Measurements from ENCODE around the gene SOS2. TPM values are rescaled to one million over a fixed set of nuclear protein-coding genes. Genes with fewer than 3 reads are reported as not detected.

SOS2 gene
- total RNA-seq, 1 donor from 2014 or later = 26.3 TPM

DNA sequence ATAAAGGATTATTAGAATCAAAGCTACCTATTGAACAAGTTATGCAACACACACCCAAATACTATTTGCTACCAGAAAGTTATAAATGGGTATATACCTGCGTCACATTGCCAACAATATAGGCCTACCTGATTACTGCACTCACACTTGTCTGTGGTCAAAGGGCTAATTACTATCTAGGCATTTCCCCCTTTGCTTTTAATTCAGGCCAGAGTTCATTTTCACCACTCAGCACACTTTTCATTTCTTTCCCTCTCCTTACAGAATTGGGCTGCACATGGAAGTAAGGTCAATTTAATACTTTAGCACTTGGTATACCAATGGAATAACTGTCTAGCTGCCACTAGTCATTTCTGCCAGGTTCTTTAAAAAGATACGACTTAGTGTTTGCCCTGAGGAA lies 1.7 kb downstream of the SOS2 start:
- H3K9me3 Mint-ChIP-seq = peaks cover 3% of the 10 kb centered on the region
- no peak overlapping the region for H3K27ac Mint-ChIP-seq (ENCODE audit: unreplicated experiment)

DNA sequence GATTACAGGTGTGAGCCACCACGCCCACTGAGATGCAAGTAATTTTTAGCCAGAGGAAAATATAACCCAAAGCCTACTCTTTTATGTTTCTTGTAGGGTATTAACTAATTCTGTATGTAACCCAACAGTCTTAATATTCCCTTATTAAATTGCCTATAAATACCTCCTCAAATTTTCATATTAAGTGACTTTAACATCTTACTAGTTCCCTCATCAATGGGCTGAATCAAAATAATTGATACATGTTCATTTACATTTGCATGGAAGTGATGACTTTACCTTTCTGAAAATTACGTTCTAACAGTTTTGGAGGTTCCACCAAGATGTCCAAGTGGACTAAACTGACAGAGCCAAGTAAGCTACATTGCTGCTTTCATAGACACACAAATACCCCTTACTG lies 3.1 kb downstream of the SOS2 start:
- Mint-ChIP-seq H3K27me3 (ENCODE audit: low read depth) (no peaks in the 10 kb centered on the region), H3K4me1 (peaks cover 47% of the 10 kb centered on the region), H3K36me3 (ENCODE audit: low read depth) (peaks cover 12% of the 10 kb centered on the region), H3K4me3 (peak overlapping the region; percentile 43), H3K9me3 (peaks cover 3% of the 10 kb centered on the region), H3K27ac (ENCODE audit: unreplicated experiment) (no peak overlapping the region)
- no peak for DNase-seq (ENCODE audit: low read depth, low spot score)
- TF ChIP-seq, protein P1, sequence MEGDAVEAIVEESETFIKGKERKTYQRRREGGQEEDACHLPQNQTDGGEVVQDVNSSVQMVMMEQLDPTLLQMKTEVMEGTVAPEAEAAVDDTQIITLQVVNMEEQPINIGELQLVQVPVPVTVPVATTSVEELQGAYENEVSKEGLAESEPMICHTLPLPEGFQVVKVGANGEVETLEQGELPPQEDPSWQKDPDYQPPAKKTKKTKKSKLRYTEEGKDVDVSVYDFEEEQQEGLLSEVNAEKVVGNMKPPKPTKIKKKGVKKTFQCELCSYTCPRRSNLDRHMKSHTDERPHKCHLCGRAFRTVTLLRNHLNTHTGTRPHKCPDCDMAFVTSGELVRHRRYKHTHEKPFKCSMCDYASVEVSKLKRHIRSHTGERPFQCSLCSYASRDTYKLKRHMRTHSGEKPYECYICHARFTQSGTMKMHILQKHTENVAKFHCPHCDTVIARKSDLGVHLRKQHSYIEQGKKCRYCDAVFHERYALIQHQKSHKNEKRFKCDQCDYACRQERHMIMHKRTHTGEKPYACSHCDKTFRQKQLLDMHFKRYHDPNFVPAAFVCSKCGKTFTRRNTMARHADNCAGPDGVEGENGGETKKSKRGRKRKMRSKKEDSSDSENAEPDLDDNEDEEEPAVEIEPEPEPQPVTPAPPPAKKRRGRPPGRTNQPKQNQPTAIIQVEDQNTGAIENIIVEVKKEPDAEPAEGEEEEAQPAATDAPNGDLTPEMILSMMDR (conservative IDR thresholded peaks at IDR 0.05) = no peak

More for the DNA sequence above, 1.7 kb downstream of the SOS2 start:
- peak overlapping the region; percentile 94 for H3K4me3 Mint-ChIP-seq
- H3K27me3 Mint-ChIP-seq (ENCODE audit: low read depth) = no peaks in the 10 kb centered on the region
- H3K36me3 Mint-ChIP-seq (ENCODE audit: low read depth) = peaks cover 12% of the 10 kb centered on the region
- H3K4me1 Mint-ChIP-seq = peaks cover 47% of the 10 kb centered on the region
- TF ChIP-seq, protein P1 (conservative IDR thresholded peaks at IDR 0.05) = no peak
- no peak for DNase-seq (ENCODE audit: low read depth, low spot score)

DNA sequence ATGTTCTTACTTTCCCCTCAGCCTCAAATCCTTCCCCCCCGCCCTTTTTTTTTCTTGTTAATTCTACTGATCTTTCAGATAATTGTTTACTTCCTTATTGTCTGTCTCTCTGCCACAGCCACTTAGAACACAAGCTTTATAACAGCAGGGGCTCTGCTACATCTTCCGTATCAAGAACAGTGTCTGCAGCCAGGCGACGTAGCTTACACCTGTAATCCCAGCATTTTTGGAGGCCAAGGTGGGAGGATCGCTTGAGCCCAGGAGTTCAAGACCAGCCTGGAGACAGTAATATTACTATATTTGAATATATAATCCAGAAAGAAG lies 5.4 kb downstream of the SOS2 start:
- no peak for DNase-seq (ENCODE audit: low read depth, low spot score)
- no peak overlapping the region for H3K27ac Mint-ChIP-seq (ENCODE audit: unreplicated experiment)

DNA sequence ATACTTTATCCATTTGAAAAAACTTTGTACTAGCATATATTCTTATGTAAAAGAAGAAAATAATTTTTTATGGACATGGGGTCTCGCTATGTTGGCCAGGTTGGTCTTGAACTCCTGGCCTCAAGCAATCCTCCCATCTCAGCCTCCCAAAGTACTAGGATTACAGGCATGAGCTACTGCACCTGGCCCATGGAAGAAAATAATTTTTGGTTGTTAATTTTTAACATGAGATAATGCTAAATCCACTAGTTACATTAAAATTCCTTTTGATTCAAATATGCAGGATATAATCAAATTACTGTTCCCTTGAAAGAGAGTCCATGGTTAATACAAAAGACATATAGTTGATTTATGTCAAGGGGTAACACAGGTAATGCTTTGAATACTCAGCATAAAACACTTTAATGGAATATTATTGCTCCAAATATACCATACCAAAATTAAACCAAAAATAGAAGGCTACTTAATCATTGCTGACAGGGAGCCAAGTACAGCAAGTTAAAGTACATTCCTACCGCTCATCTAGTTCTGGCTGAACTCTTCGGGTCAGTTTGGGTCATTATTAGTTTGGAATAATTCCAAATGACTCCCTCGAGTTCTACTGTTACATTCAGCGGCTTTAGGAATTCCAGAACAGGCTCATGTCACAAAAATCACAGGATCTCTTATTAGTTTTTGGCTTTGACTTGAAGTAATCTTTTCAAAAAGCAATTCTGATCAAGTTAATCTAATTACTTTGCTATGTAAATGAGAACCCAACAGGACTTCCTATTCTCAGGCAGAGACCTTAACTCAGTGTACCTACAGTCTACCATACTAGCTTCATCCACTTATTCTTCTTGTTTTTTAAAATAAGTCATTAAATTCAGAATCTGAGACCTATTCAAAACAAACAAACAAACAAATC lies 6.1 kb downstream of the SOS2 start:
- TF ChIP-seq, protein P1 (conservative IDR thresholded peaks at IDR 0.05) = no peak
- Mint-ChIP-seq H3K27me3 (ENCODE audit: low read depth) (no peaks in the 10 kb centered on the region), H3K9me3 (peaks cover 3% of the 10 kb centered on the region), H3K27ac (ENCODE audit: unreplicated experiment) (no peak overlapping the region), H3K36me3 (ENCODE audit: low read depth) (peaks cover 16% of the 10 kb centered on the region), H3K4me1 (peaks cover 47% of the 10 kb centered on the region), H3K4me3 (peak overlapping the region; percentile 69)
- no peak for DNase-seq (ENCODE audit: low read depth, low spot score)

More for the DNA sequence above, 5.4 kb downstream of the SOS2 start:
- peaks cover 16% of the 10 kb centered on the region for H3K36me3 Mint-ChIP-seq (ENCODE audit: low read depth)
- peaks cover 3% of the 10 kb centered on the region for H3K9me3 Mint-ChIP-seq
- peaks cover 47% of the 10 kb centered on the region for H3K4me1 Mint-ChIP-seq
- H3K27me3 Mint-ChIP-seq (ENCODE audit: low read depth) = no peaks in the 10 kb centered on the region
- TF ChIP-seq, protein P1 (conservative IDR thresholded peaks at IDR 0.05) = no peak
- peak overlapping the region; percentile 69 for H3K4me3 Mint-ChIP-seq

DNA sequence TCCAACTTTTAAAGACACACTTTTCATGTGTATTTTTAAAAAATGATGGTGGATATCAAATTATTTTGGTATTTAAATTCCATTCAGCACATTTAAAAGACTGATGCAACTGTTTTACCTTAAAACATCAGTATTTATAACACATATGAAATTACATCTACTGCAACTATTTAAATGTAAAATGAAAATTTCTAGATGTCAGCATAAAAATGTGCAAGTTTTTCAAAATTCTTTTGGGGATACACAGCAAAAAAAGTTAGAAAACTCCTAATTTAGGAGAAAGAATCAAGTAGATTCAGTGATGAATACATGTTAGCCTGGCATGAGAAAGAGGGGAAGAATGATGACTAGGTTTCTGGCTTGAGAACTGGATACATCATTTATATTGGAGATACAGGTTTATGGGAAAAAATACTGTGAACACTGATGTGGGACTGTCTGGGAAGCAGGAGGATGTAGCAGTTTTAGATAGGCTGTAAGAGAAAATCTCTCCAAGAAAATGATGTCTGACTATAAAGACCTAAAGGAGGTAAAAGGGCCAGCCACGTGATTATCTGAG lies 9.2 kb downstream of the SOS2 start:
- TF ChIP-seq, protein P1 (conservative IDR thresholded peaks at IDR 0.05) = no peak
- no peak for DNase-seq (ENCODE audit: low read depth, low spot score)
- Mint-ChIP-seq H3K4me3 (no peak overlapping the region), H3K36me3 (ENCODE audit: low read depth) (peaks cover 9% of the 10 kb centered on the region), H3K9me3 (no peaks in the 10 kb centered on the region), H3K27me3 (ENCODE audit: low read depth) (no peaks in the 10 kb centered on the region), H3K4me1 (peaks cover 37% of the 10 kb centered on the region), H3K27ac (ENCODE audit: unreplicated experiment) (peak overlapping the region; percentile 1)
